Measurements from ENCODE around the gene ZNF407.
A peak's percentile ranks its signal among the peaks of the same experiment; 100 is the strongest.

ZNF407 gene

GRCh38 chr18:74982946-74983635, 385.4 kb downstream of the ZNF407 start:
- DNase-seq = no peak

GRCh38 chr18:74989134-74989533, 391.5 kb downstream of the ZNF407 start:
- no peak for DNase-seq

GRCh38 chr18:74990563-74991081, 393.0 kb downstream of the ZNF407 start:
- no peak for DNase-seq

- DNase-seq = peak; percentile 31
Observed at GRCh38 chr18:74994502-74995418, 397.1 kb downstream of the ZNF407 start.

GRCh38 chr18:74995419-74995736, 397.7 kb downstream of the ZNF407 start:
- no peak for DNase-seq

- DNase-seq = no peak
Observed at GRCh38 chr18:74996055-74996454, 398.4 kb downstream of the ZNF407 start.

GRCh38 chr18:74996996-74997395, 399.3 kb downstream of the ZNF407 start:
- DNase-seq = no peak

GRCh38 chr18:75000920-75001319, 403.2 kb downstream of the ZNF407 start:
- no peak for DNase-seq

GRCh38 chr18:75003039-75003438, 405.4 kb downstream of the ZNF407 start:
- DNase-seq = no peak

- DNase-seq = no peak
Observed at GRCh38 chr18:75003764-75004690, 406.4 kb downstream of the ZNF407 start.

- DNase-seq = no peak
Observed at GRCh38 chr18:75005626-75006025, 408.0 kb downstream of the ZNF407 start.

GRCh38 chr18:75008186-75008585, 410.5 kb downstream of the ZNF407 start:
- DNase-seq = no peak

- DNase-seq = no peak
Observed at GRCh38 chr18:75009296-75009695, 411.6 kb downstream of the ZNF407 start.

GRCh38 chr18:75009878-75010277, 412.2 kb downstream of the ZNF407 start:
- DNase-seq = no peak

- no peak for DNase-seq
Observed at GRCh38 chr18:75010278-75010677, 412.6 kb downstream of the ZNF407 start.

GRCh38 chr18:75010689-75011088, 413.0 kb downstream of the ZNF407 start:
- no peak for DNase-seq

- no peak for DNase-seq
Observed at GRCh38 chr18:75016025-75016717, 418.5 kb downstream of the ZNF407 start.

- no peak for DNase-seq
Observed at GRCh38 chr18:75023473-75023872, 425.8 kb downstream of the ZNF407 start.

- DNase-seq = no peak
Observed at GRCh38 chr18:75024871-75025270, 427.2 kb downstream of the ZNF407 start.

GRCh38 chr18:75025573-75025972, 427.9 kb downstream of the ZNF407 start:
- no peak for DNase-seq

- DNase-seq = peak; percentile 20
Observed at GRCh38 chr18:75029481-75029880, 431.8 kb downstream of the ZNF407 start.

GRCh38 chr18:75031717-75032317, 434.1 kb downstream of the ZNF407 start:
- DNase-seq = no peak
